Transverse colon (tissue), 4 donors: ENCODE measurements around the gene SFXN1.

ENCODE experiments used
- POLR2A ChIP-seq: fragments of 450-650 bp; IDR thresholded peaks from one replicate; pipeline ENCODE4 v1.6.1; 2016; ENCODE audit warnings: antibody characterized with exemption, mild to moderate bottlenecking, moderate library complexity
- POLR2AphosphoS5 ChIP-seq, 3 donors: sonication (generic); formaldehyde crosslinking; IDR thresholded peaks; one replicate each; pipeline ENCODE4 v1.6.1; 2016; ENCODE audit warnings: antibody characterized with exemption in 3 of 3
- TF ChIP-seq, protein P1 (sequence below), 5 experiments: fragments of 200-600 bp in 3 of 5; fragments of 450-650 bp in 2 of 5; sonication (generic) in 3 of 5; IDR thresholded peaks; 1 replicate in 2 of 5; 2 replicates in 3 of 5; pipeline ENCODE4 v1.5.1; 2016 to 2017; ENCODE audit warnings: antibody characterized with exemption in 5 of 5, inconsistent platforms in 3 of 5, mild to moderate bottlenecking in 2 of 5, moderate library complexity in 1 of 5

DNA sequence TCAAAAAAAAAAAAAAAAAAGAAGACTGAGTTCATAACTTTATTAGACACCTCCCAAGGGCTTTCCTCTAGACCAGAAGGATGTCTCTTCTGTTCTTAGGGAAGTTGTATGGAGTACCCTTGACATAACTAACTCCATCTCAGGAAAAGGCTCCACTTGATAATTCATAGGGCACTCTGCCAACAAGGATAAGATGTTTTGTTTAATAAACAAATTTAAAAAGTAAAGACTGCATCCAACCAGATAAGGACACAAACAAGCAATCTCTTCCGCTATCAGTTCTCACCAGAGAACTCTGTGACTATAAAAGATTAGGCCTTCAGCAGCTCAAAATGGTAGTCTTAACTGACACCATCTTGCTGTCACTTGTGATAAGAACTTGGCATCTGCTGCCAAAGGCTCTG is 65.8 kb downstream of the SFXN1 start:
- TF ChIP-seq, protein P1, sequence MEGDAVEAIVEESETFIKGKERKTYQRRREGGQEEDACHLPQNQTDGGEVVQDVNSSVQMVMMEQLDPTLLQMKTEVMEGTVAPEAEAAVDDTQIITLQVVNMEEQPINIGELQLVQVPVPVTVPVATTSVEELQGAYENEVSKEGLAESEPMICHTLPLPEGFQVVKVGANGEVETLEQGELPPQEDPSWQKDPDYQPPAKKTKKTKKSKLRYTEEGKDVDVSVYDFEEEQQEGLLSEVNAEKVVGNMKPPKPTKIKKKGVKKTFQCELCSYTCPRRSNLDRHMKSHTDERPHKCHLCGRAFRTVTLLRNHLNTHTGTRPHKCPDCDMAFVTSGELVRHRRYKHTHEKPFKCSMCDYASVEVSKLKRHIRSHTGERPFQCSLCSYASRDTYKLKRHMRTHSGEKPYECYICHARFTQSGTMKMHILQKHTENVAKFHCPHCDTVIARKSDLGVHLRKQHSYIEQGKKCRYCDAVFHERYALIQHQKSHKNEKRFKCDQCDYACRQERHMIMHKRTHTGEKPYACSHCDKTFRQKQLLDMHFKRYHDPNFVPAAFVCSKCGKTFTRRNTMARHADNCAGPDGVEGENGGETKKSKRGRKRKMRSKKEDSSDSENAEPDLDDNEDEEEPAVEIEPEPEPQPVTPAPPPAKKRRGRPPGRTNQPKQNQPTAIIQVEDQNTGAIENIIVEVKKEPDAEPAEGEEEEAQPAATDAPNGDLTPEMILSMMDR (IDR thresholded peaks at IDR 0.05): no peak
- TF ChIP-seq POLR2AphosphoS5 (IDR thresholded peaks at IDR 0.05): no peak
- TF ChIP-seq POLR2A: no peak
